Neural progenitor cell (in vitro differentiated cells): ENCODE data around the gene C21orf91. TPM values are rescaled to one million over a fixed set of nuclear protein-coding genes. Genes with fewer than 3 reads are reported as not detected.

Source experiments
- DNase-seq: peaks from one replicate; pipeline ENCODE4 v3.0.0-alpha.2; 2016; ENCODE audit warnings: low spot score
- H2AFZ ChIP-seq: fragments of 200-600 bp; sonication (generic); replicated peaks from 2 replicates; pipeline ENCODE4 v1.6.1; 2016; ENCODE audit warnings: antibody characterized with exemption
- H3F3A ChIP-seq: fragments of 200-600 bp; sonication (generic); 2 replicates; pipeline ENCODE4 v1.6.1; 2016; ENCODE audit warnings: antibody characterized with exemption, low read depth
- H3K27ac ChIP-seq: fragments of 200-600 bp; sonication (generic); 2 replicates; pipeline ENCODE4 v1.5.1; 2016; ENCODE audit warnings: mild to moderate bottlenecking
- H3K27me3 ChIP-seq: fragments of 200-600 bp; sonication (generic); 2 replicates; pipeline ENCODE4 v1.6.1; 2016; ENCODE audit warnings: mild to moderate bottlenecking, moderate library complexity
- H3K36me3 ChIP-seq: fragments of 200-600 bp; sonication (generic); 2 replicates; pipeline ENCODE4 v1.5.1; 2016
- H3K4me1 ChIP-seq: fragments of 200-600 bp; sonication (generic); 2 replicates; pipeline ENCODE4 v1.6.1; 2016; ENCODE audit warnings: mixed run types
- H3K4me2 ChIP-seq: fragments of 200-600 bp; sonication (generic); 2 replicates; pipeline ENCODE4 v1.6.1; 2016
- H3K4me3 ChIP-seq: fragments of 200-600 bp; sonication (generic); 2 replicates; pipeline ENCODE4 v1.5.1; 2016
- H3K79me2 ChIP-seq: fragments of 200-600 bp; sonication (generic); 2 replicates; pipeline ENCODE4 v1.6.1; 2016; ENCODE audit warnings: low read depth
- H3K9ac ChIP-seq: fragments of 200-600 bp; sonication (generic); 2 replicates; pipeline ENCODE4 v1.6.1; 2016
- H3K9me3 ChIP-seq: fragments of 200-600 bp; sonication (generic); 2 replicates; pipeline ENCODE4 v1.5.1; 2016; ENCODE audit warnings: low read depth
- H4K20me1 ChIP-seq: fragments of 200-600 bp; sonication (generic); 2 replicates; pipeline ENCODE4 v1.6.1; 2016; ENCODE audit warnings: low read depth
- H3K27ac Mint-ChIP-seq: 3 replicates; pipeline ENCODE4 v1.8.0; 2021; ENCODE audit warnings: mixed read lengths
- H3K27me3 Mint-ChIP-seq: 2 replicates; pipeline ENCODE4 v1.8.0; 2022; ENCODE audit warnings: low read depth, mild to moderate bottlenecking, inconsistent platforms, moderate library complexity, mixed read lengths; ENCODE audit not compliant: insufficient read depth
- H3K36me3 Mint-ChIP-seq: 3 replicates; pipeline ENCODE4 v1.8.0; 2021; ENCODE audit warnings: mixed read lengths
- H3K4me1 Mint-ChIP-seq: 3 replicates; pipeline ENCODE4 v1.8.0; 2021; ENCODE audit warnings: mixed read lengths
- H3K4me3 Mint-ChIP-seq: 3 replicates; pipeline ENCODE4 v1.8.0; 2021; ENCODE audit warnings: mild to moderate bottlenecking, moderate library complexity, mixed read lengths
- H3K9me3 Mint-ChIP-seq: 3 replicates; pipeline ENCODE4 v1.8.0; 2020; ENCODE audit warnings: mixed read lengths
- CTCF ChIP-seq: fragments of 200-600 bp; sonication (generic); IDR thresholded peaks from 2 replicates; pipeline ENCODE4 v1.5.1; 2017; ENCODE audit warnings: antibody characterized with exemption, mild to moderate bottlenecking
- EZH2 ChIP-seq: fragments of 200-600 bp; sonication (generic); IDR thresholded peaks from 2 replicates; pipeline ENCODE4 v1.6.1; 2017; ENCODE audit warnings: antibody characterized with exemption, mild to moderate bottlenecking, moderate library complexity
- EZH2phosphoT487 ChIP-seq: fragments of 200-600 bp; sonication (generic); IDR thresholded peaks from 2 replicates; pipeline ENCODE4 v1.6.1; 2017; ENCODE audit warnings: antibody characterized with exemption
- total RNA-seq: library from RNA; depleted of rRNA; stranded (reverse); fragments of >200 nt; gene quantifications from 2 replicates; pipeline ENCODE4 v1.2.3, GENCODE V29; 2015; ENCODE audit warnings: low replicate concordance

C21orf91 gene
- total RNA-seq, 1 donor from 2014 or later: 59.9 TPM

GRCh38 chr21:17752171-17752570, 67.0 kb downstream of the C21orf91 start:
- Histone ChIP-seq H4K20me1 (no peaks in the 10 kb centered on the region), H2AFZ (no peak overlapping the region), H3K9me3 (no peaks in the 10 kb centered on the region), H3K27me3 (no peaks in the 10 kb centered on the region), H3K27ac (no peak overlapping the region), H3K9ac (no peak overlapping the region), H3K79me2 (no peaks in the 10 kb centered on the region), H3K4me2 (no peak overlapping the region), H3K4me1 (no peaks in the 10 kb centered on the region), H3F3A (no peaks in the 10 kb centered on the region), H3K36me3 (no peaks in the 10 kb centered on the region), H3K4me3 (no peak overlapping the region)
- no peaks in the 10 kb centered on the region for H3K36me3 Mint-ChIP-seq
- H3K9me3 Mint-ChIP-seq: peaks cover 4% of the 10 kb centered on the region
- no peak for DNase-seq
- H3K4me1 Mint-ChIP-seq: no peaks in the 10 kb centered on the region
- H3K27ac Mint-ChIP-seq: no peak overlapping the region
- H3K4me3 Mint-ChIP-seq: no peak overlapping the region
- TF ChIP-seq CTCF (no peak), EZH2 (no peak), EZH2phosphoT487 (no peak)
- H3K27me3 Mint-ChIP-seq: no peaks in the 10 kb centered on the region

GRCh38 chr21:17746920-17747319, 72.2 kb downstream of the C21orf91 start:
- H3K4me2 ChIP-seq: no peak overlapping the region

GRCh38 chr21:17745086-17745485, 74.1 kb downstream of the C21orf91 start:
- Mint-ChIP-seq H3K4me1 (no peaks in the 10 kb centered on the region), H3K9me3 (peaks cover 2% of the 10 kb centered on the region), H3K27ac (no peak overlapping the region), H3K27me3 (no peaks in the 10 kb centered on the region), H3K4me3 (no peak overlapping the region), H3K36me3 (no peaks in the 10 kb centered on the region)
- no peak for TF ChIP-seq CTCF
- no peak for TF ChIP-seq EZH2phosphoT487
- TF ChIP-seq EZH2: no peak
- Histone ChIP-seq H3K27ac (no peak overlapping the region), H3K9ac (no peak overlapping the region), H3K36me3 (no peaks in the 10 kb centered on the region), H3K27me3 (no peaks in the 10 kb centered on the region), H3K9me3 (peaks cover 8% of the 10 kb centered on the region), H4K20me1 (no peaks in the 10 kb centered on the region), H3K4me3 (no peak overlapping the region), H3K4me2 (no peak overlapping the region), H3K4me1 (no peaks in the 10 kb centered on the region), H3F3A (no peaks in the 10 kb centered on the region), H2AFZ (no peak overlapping the region), H3K79me2 (no peaks in the 10 kb centered on the region)
- DNase-seq: no peak

More at GRCh38 chr21:17746920-17747319, 72.2 kb downstream of the C21orf91 start:
- H3K36me3 ChIP-seq: no peaks in the 10 kb centered on the region
- peaks cover 8% of the 10 kb centered on the region for H3K9me3 ChIP-seq
- H3K36me3 Mint-ChIP-seq: no peaks in the 10 kb centered on the region
- H3K27me3 Mint-ChIP-seq: no peaks in the 10 kb centered on the region
- no peaks in the 10 kb centered on the region for H3K79me2 ChIP-seq
- H4K20me1 ChIP-seq: no peaks in the 10 kb centered on the region
- H2AFZ ChIP-seq: no peak overlapping the region
- no peak overlapping the region for H3K4me3 Mint-ChIP-seq
- H3K4me3 ChIP-seq: no peak overlapping the region
- DNase-seq: no peak
- H3K4me1 ChIP-seq: no peaks in the 10 kb centered on the region
- TF ChIP-seq EZH2 (no peak), EZH2phosphoT487 (no peak), CTCF (no peak)
- H3K4me1 Mint-ChIP-seq: no peaks in the 10 kb centered on the region
- H3K9me3 Mint-ChIP-seq: peaks cover 4% of the 10 kb centered on the region
- no peak overlapping the region for H3K27ac ChIP-seq
- no peaks in the 10 kb centered on the region for H3F3A ChIP-seq
- no peak overlapping the region for H3K9ac ChIP-seq
- no peak overlapping the region for H3K27ac Mint-ChIP-seq
- H3K27me3 ChIP-seq: no peaks in the 10 kb centered on the region
